HCT116 (cell line): ENCODE results near the gene SMOC1. TPM values are rescaled to one million over a fixed set of nuclear protein-coding genes. Genes with fewer than 3 reads are reported as not detected.

Source experiments
- ATAC-seq: fragments of 200-7000 bp; cut with Tn5 transposase; 2 replicates; pipeline ENCODE4 v1.9.1; 2020; ENCODE audit warnings: mild to moderate bottlenecking, moderate library complexity
- BruUV-seq: library from RNA; stranded (reverse); fragments of 400-500 nt; replicated peaks from 2 replicates; lab custom pipeline; 2021; lab: Mats Ljungman, UMichigan
- CTCF ChIA-PET: fragments of 300-600 bp; sonication (Branson Sonifier 250); formaldehyde crosslinking; loops from one replicate; lab custom pipeline; 2021; ENCODE audit warnings: antibody characterized with exemption; lab: Charles Lee
- POLR2A ChIA-PET: fragments of 300-600, 350-600 bp; sonication (Branson Sonifier 250); formaldehyde crosslinking; loops from one replicate; lab custom pipeline; 2021; ENCODE audit warnings: antibody characterized with exemption; lab: Charles Lee
- RAD21 ChIA-PET, 2 experiments: fragments of 300-600 bp; sonication (Branson Sonifier 250); formaldehyde crosslinking; loops; one replicate each; lab custom pipeline; 2023; ENCODE audit warnings: low total read pairs in 2 of 2; ENCODE audit not compliant: uncharacterized antibody in 2 of 2, unreplicated experiment in 2 of 2, low non-redundant PET in 1 of 2; lab: Charles Lee
- DNase-seq: peaks from one replicate; pipeline ENCODE4 v3.0.0-alpha.2; 2010; ENCODE audit warnings: low read depth, low spot score
- H2AFZ ChIP-seq: fragments of 200-600 bp; shearing (Covaris generic), sonication (generic); 2 replicates; pipeline ENCODE4 v1.6.1; 2017; ENCODE audit warnings: low read depth, mixed run types, mixed read lengths, antibody characterized with exemption, low read length; ENCODE audit not compliant: poor library complexity, severe bottlenecking
- H3K27ac ChIP-seq: 2 replicates; pipeline ENCODE4 v1.5.1; 2012; ENCODE audit warnings: low read depth, low read length
- H3K27me3 ChIP-seq: fragments of 200-600 bp; sonication (generic); 2 replicates; pipeline ENCODE4 v1.6.1; 2016; ENCODE audit warnings: mixed run types, low read length, mixed read lengths; ENCODE audit not compliant: insufficient read depth
- H3K36me3 ChIP-seq, 2 experiments: fragments of 200-500 bp in 1 of 2; fragments of 200-600 bp in 1 of 2; sonication (Bioruptor generic) in 1 of 2; sonication (generic) in 1 of 2; 2 replicates each; pipeline versions ENCODE4 v1.5.1 to v1.6.1; 2014 to 2016; ENCODE audit warnings: low read length in 2 of 2, inconsistent platforms in 1 of 2, mixed read lengths in 1 of 2, mixed run types in 1 of 2; ENCODE audit not compliant: insufficient read depth in 2 of 2, control insufficient read depth in 1 of 2
- H3K4me1 ChIP-seq, 2 experiments: fragments of 200-600 bp in 1 of 2; sonication (generic) in 1 of 2; 2 replicates each; pipeline versions ENCODE4 v1.5.1 to v1.6.1; 2012 to 2017; ENCODE audit warnings: low read length in 2 of 2, inconsistent platforms in 1 of 2, mild to moderate bottlenecking in 1 of 2, mixed read lengths in 1 of 2, mixed run types in 1 of 2, moderate library complexity in 1 of 2; ENCODE audit not compliant: insufficient read depth in 2 of 2, control insufficient read depth in 1 of 2
- H3K4me2 ChIP-seq: fragments of 200-600 bp; sonication (generic); 2 replicates; pipeline ENCODE4 v1.6.1; 2017; ENCODE audit warnings: mixed run types, low read length, mixed read lengths
- H3K4me3 ChIP-seq, 2 experiments: fragments of 200-600 bp in 1 of 2; sonication (generic) in 1 of 2; replicated peaks in 1 of 2; 2 replicates each; pipeline ENCODE4 v1.5.1; 2011 to 2016; ENCODE audit warnings: low read length in 2 of 2, control low read depth in 1 of 2, low read depth in 1 of 2, mild to moderate bottlenecking in 1 of 2, mixed read lengths in 1 of 2, mixed run types in 1 of 2
- H3K79me2 ChIP-seq: fragments of 200-600 bp; sonication (generic); 2 replicates; pipeline ENCODE4 v1.6.1; 2017; ENCODE audit warnings: mild to moderate bottlenecking, mixed run types, low read length, moderate library complexity, mixed read lengths; ENCODE audit not compliant: insufficient read depth
- H3K9ac ChIP-seq: fragments of 200-600 bp; sonication (generic); 2 replicates; pipeline ENCODE4 v1.6.1; 2016; ENCODE audit warnings: low read length, mixed read lengths
- H3K9me2 ChIP-seq: fragments of 200-600 bp; sonication (generic), shearing (Covaris generic); 2 replicates; pipeline ENCODE4 v1.6.1; 2017; ENCODE audit warnings: mixed run types, mild to moderate bottlenecking, moderate library complexity; ENCODE audit not compliant: insufficient read depth
- H3K9me3 ChIP-seq, 2 experiments: fragments of 200-500 bp in 1 of 2; fragments of 200-600 bp in 1 of 2; sonication (Bioruptor generic) in 1 of 2; sonication (generic) in 1 of 2; 2 replicates each; pipeline ENCODE4 v1.6.1; 2014 to 2017; ENCODE audit warnings: low read length in 2 of 2, mixed read lengths in 2 of 2, inconsistent platforms in 1 of 2, low read depth in 1 of 2, mild to moderate bottlenecking in 1 of 2, mixed run types in 1 of 2, moderate library complexity in 1 of 2; ENCODE audit not compliant: control insufficient read depth in 1 of 2, insufficient read depth in 1 of 2
- H4K20me1 ChIP-seq: fragments of 200-600 bp; sonication (generic), shearing (Covaris generic); 2 replicates; pipeline ENCODE4 v1.6.1; 2017; ENCODE audit warnings: mixed run types, mild to moderate bottlenecking, moderate library complexity; ENCODE audit not compliant: insufficient read depth
- CTCF ChIP-seq, 3 experiments: fragments of 200-600 bp in 1 of 3; sonication (generic) in 1 of 3; IDR thresholded peaks in 2 of 3; conservative IDR thresholded peaks in 1 of 3; 2 replicates each; pipeline ENCODE4 v1.5.1; 2012 to 2017; ENCODE audit warnings: low read depth in 2 of 3, low read length in 2 of 3, antibody characterized with exemption in 1 of 3, borderline replicate concordance in 1 of 3, control low read depth in 1 of 3, mild to moderate bottlenecking in 1 of 3, mixed read lengths in 1 of 3, mixed run types in 1 of 3, moderate library complexity in 1 of 3; ENCODE audit not compliant: insufficient read depth in 1 of 3
- EZH2phosphoT487 ChIP-seq: fragments of 200-600 bp; IDR thresholded peaks from 2 replicates; pipeline ENCODE4 v1.6.1; 2018; ENCODE audit warnings: antibody characterized with exemption, borderline replicate concordance
- JUND ChIP-seq: IDR thresholded peaks from 2 replicates; pipeline ENCODE4 v1.6.1; 2012
- POLR2A ChIP-seq: IDR thresholded peaks from 2 replicates; pipeline ENCODE4 v1.7.0; 2011; ENCODE audit warnings: borderline replicate concordance; ENCODE audit not compliant: insufficient read depth, insufficient read length; ENCODE audit errors: extremely low read depth
- ZBTB33 ChIP-seq: IDR thresholded peaks from 2 replicates; pipeline ENCODE4 v1.6.1; 2011; ENCODE audit warnings: mild to moderate bottlenecking, low read length, moderate library complexity; ENCODE audit not compliant: insufficient replicate concordance; ENCODE audit errors: extremely low read depth
- ZFX ChIP-seq: fragments of 450-650 bp; IDR thresholded peaks from 2 replicates; pipeline ENCODE4 v1.6.1; 2017
- intact Hi-C: fragments of 100-400 bp; cut with micrococcal nuclease; formaldehyde crosslinking; loops from 2 replicates; pipeline ENCODE4 v1.10.0; 2022
- total RNA-seq: library from RNA; stranded (reverse); gene quantifications from one replicate; pipeline ENCODE4 v1.2.1, GENCODE V29; 2021; ENCODE audit not compliant: unreplicated experiment

SMOC1 gene
- total RNA-seq, 1 experiment from 2014 or later: not detected

- Histone ChIP-seq H4K20me1 (no peaks in the 10 kb centered on the region), H3K79me2 (no peaks in the 10 kb centered on the region), H3K9me3 (no peaks in the 10 kb centered on the region), H3K4me1 (peaks cover 0 to 13% of the 10 kb centered on the region in 2 experiments; a peak in 1 of 4 replicates), H3K4me3 (no peak overlapping the region), H3K9me2 (no peaks in the 10 kb centered on the region), H3K27me3 (peaks cover 25% of the 10 kb centered on the region; the same call in 1 of the 2 replicates), H3K36me3 (no peaks in the 10 kb centered on the region), H3K4me2 (no peak overlapping the region), H3K9ac (no peak overlapping the region), H3K27ac (no peak overlapping the region), H2AFZ (no peak overlapping the region)
- ChIA-PET POLR2A (no interaction called here), CTCF (no interaction called here), RAD21 (no interaction called here)
- intact Hi-C loops: no loop called here
- TF ChIP-seq CTCF (IDR thresholded peaks at IDR 0.05 in 2 of 3, conservative IDR thresholded peaks at IDR 0.05 in 1 of 3; ENCODE audit: borderline replicate concordance in 1 of 3, insufficient read depth in 1 of 3, low read depth in 2 of 3, low read length in 2 of 3) (no peak), ZBTB33 (no peak), POLR2A (no peak), JUND (no peak), EZH2phosphoT487 (no peak), ZFX (no peak)
- ATAC-seq (no peak), DNase-seq (no peak)
- BruUV-seq: no TSS peak
These were observed 103.7 kb downstream of the SMOC1 start for GRCh38 chr14:69982886-69983285.
